HepG2 (cell line): ENCODE results near the gene TK2. TPM values are rescaled to one million over a fixed set of nuclear protein-coding genes. Genes with fewer than 3 reads are reported as not detected.

ENCODE experiments used
- ASH2L ChIP-seq: fragments of 300-600, 200-600 bp; sonication (generic); IDR thresholded peaks from 2 replicates; pipeline ENCODE4 v1.7.0; 2017; ENCODE audit warnings: low read depth, mild to moderate bottlenecking, moderate library complexity, mixed read lengths, low read length; ENCODE audit not compliant: insufficient read length
- EED ChIP-seq: sonication (generic); formaldehyde crosslinking; IDR thresholded peaks from 2 replicates; pipeline ENCODE4 v1.5.0; 2020; ENCODE audit warnings: mild to moderate bottlenecking, missing genetic modification reagents
- HHEX ChIP-seq: IDR thresholded peaks from 2 replicates; pipeline ENCODE4 v1.6.1; 2016; ENCODE audit warnings: control low read depth
- HNRNPL ChIP-seq: fragments of 200-400 bp; formaldehyde crosslinking; IDR thresholded peaks from 2 replicates; pipeline ENCODE4 v1.6.1; 2017; ENCODE audit warnings: mild to moderate bottlenecking, low read depth, low read length
- HOXA5 ChIP-seq: sonication (generic); formaldehyde crosslinking; IDR thresholded peaks from 2 replicates; pipeline ENCODE4 v1.4.0; 2020; ENCODE audit warnings: missing genetic modification reagents
- MAZ ChIP-seq, 2 experiments: sonication (generic) in 1 of 2; formaldehyde crosslinking in 1 of 2; IDR thresholded peaks; 2 replicates each; pipeline versions ENCODE4 v1.5.0 to v1.6.1; 2012 to 2020; ENCODE audit warnings: low read depth in 2 of 2, mild to moderate bottlenecking in 2 of 2, borderline replicate concordance in 1 of 2, improper control_type of control experiment in 1 of 2, low read length in 1 of 2, missing genetic modification reagents in 1 of 2, moderate library complexity in 1 of 2
- MED13 ChIP-seq: sonication (generic); formaldehyde crosslinking; IDR thresholded peaks from 2 replicates; pipeline ENCODE4 v1.5.0; 2020; ENCODE audit warnings: missing genetic modification reagents
- PHB2 ChIP-seq: fragments of 450-650 bp; IDR thresholded peaks from 2 replicates; pipeline ENCODE4 v1.6.1; 2018; ENCODE audit not compliant: partially characterized antibody
- SIN3B ChIP-seq: fragments of 150-350 bp; IDR thresholded peaks from 2 replicates; pipeline ENCODE4 v1.6.1; 2014; ENCODE audit warnings: low read length
- SOX6 ChIP-seq, 2 experiments: fragments of 450-650 bp in 1 of 2; sonication (generic) in 1 of 2; formaldehyde crosslinking in 1 of 2; IDR thresholded peaks; 2 replicates each; pipeline versions ENCODE4 v1.4.0 to v1.6.1; 2017 to 2020; ENCODE audit warnings: antibody characterized with exemption in 1 of 2, mild to moderate bottlenecking in 1 of 2, missing genetic modification reagents in 1 of 2
- TMF1 ChIP-seq: sonication (generic); formaldehyde crosslinking; IDR thresholded peaks from 2 replicates; pipeline ENCODE4 v1.8.1; 2022; ENCODE audit warnings: low read depth, missing genetic modification reagents
- ZBTB7A ChIP-seq: sonication (generic); formaldehyde crosslinking; IDR thresholded peaks from 2 replicates; pipeline ENCODE4 v1.8.0; 2022; ENCODE audit warnings: mild to moderate bottlenecking, missing genetic modification reagents
- ZNF264 ChIP-seq: sonication (generic); formaldehyde crosslinking; IDR thresholded peaks from 2 replicates; pipeline ENCODE4 v1.4.0; 2020; ENCODE audit warnings: missing genetic modification reagents
- ZNF343 ChIP-seq: sonication (generic); formaldehyde crosslinking; IDR thresholded peaks from 2 replicates; pipeline ENCODE4 v1.4.0; 2020; ENCODE audit warnings: mild to moderate bottlenecking, missing genetic modification reagents
- ZNF382 ChIP-seq: sonication (generic); formaldehyde crosslinking; IDR thresholded peaks from 2 replicates; pipeline ENCODE4 v1.5.0; 2020; ENCODE audit warnings: missing genetic modification reagents, mild to moderate bottlenecking, borderline replicate concordance
- ZNF670 ChIP-seq: sonication (generic); formaldehyde crosslinking; IDR thresholded peaks from 2 replicates; pipeline ENCODE4 v1.8.0; 2022; ENCODE audit warnings: mild to moderate bottlenecking, missing genetic modification reagents, borderline replicate concordance
- ZNF7 ChIP-seq: IDR thresholded peaks from 2 replicates; pipeline ENCODE4 v1.6.1; 2016; ENCODE audit warnings: missing biosample characterization, missing genetic modification reagents
- ZNF773 ChIP-seq: sonication (generic); formaldehyde crosslinking; IDR thresholded peaks from 2 replicates; pipeline ENCODE4 v1.4.0; 2020; ENCODE audit warnings: missing genetic modification reagents, borderline replicate concordance
- ZNF83 ChIP-seq: sonication (generic); formaldehyde crosslinking; IDR thresholded peaks from 2 replicates; pipeline ENCODE4 v1.4.0; 2020; ENCODE audit warnings: missing genetic modification reagents, mild to moderate bottlenecking, borderline replicate concordance
- ZSCAN12 ChIP-seq: sonication (generic); formaldehyde crosslinking; IDR thresholded peaks from 2 replicates; pipeline ENCODE4 v1.9.0; 2021; ENCODE audit warnings: mild to moderate bottlenecking, missing genetic modification reagents
- polyA plus RNA-seq, 8 experiments: library from polyadenylated mRNA; depleted of rRNA in 3 of 8; stranded (reverse) in 7 of 8; unstranded in 1 of 8; fragments of >200 nt; fragmentation: Illumina TruSeq in 4 of 8; extraction: Trizol in 4 of 8; gene quantifications; 2 replicates each; pipeline versions ENCODE4 v1.2.1 to v1.2.3, GENCODE V29; 2011 to 2016; ENCODE audit warnings: low read depth in 4 of 8, missing spikeins in 1 of 8, mixed read lengths in 1 of 8; ENCODE audit not compliant: insufficient read depth in 1 of 8
- total RNA-seq, 5 experiments: library from RNA; depleted of rRNA; stranded (reverse); fragments of >200 nt; fragmentation: Illumina TruSeq; extraction: Trizol; gene quantifications; 2 replicates each; pipeline ENCODE4 v1.2.3, GENCODE V29; 2016; ENCODE audit warnings: low read depth in 1 of 5
- TF ChIP-seq, protein P1 (sequence below): sonication (generic); formaldehyde crosslinking; IDR thresholded peaks from 2 replicates; pipeline ENCODE4 v1.5.0; 2020; ENCODE audit warnings: mild to moderate bottlenecking, missing genetic modification reagents
- TF ChIP-seq, protein P2 (sequence below): sonication (generic); formaldehyde crosslinking; IDR thresholded peaks from 2 replicates; pipeline ENCODE4 v1.8.0; 2022; ENCODE audit warnings: mild to moderate bottlenecking, missing genetic modification reagents, moderate library complexity
- TF ChIP-seq, protein P3 (sequence below): sonication (generic); formaldehyde crosslinking; IDR thresholded peaks from 2 replicates; pipeline ENCODE4 v1.5.0; 2020; ENCODE audit warnings: mild to moderate bottlenecking, missing genetic modification reagents, moderate library complexity
- TF ChIP-seq, protein P4 (sequence below): sonication (generic); formaldehyde crosslinking; IDR thresholded peaks from 2 replicates; pipeline ENCODE4 v1.5.0; 2020; ENCODE audit warnings: missing genetic modification reagents

The TK2 gene
- total and polyA plus RNA-seq, 2 of the 13 experiments (the other 11 are each of a cell fraction or from before 2014, with no cell fraction given), result 18.7 to 21.0 TPM

DNA sequence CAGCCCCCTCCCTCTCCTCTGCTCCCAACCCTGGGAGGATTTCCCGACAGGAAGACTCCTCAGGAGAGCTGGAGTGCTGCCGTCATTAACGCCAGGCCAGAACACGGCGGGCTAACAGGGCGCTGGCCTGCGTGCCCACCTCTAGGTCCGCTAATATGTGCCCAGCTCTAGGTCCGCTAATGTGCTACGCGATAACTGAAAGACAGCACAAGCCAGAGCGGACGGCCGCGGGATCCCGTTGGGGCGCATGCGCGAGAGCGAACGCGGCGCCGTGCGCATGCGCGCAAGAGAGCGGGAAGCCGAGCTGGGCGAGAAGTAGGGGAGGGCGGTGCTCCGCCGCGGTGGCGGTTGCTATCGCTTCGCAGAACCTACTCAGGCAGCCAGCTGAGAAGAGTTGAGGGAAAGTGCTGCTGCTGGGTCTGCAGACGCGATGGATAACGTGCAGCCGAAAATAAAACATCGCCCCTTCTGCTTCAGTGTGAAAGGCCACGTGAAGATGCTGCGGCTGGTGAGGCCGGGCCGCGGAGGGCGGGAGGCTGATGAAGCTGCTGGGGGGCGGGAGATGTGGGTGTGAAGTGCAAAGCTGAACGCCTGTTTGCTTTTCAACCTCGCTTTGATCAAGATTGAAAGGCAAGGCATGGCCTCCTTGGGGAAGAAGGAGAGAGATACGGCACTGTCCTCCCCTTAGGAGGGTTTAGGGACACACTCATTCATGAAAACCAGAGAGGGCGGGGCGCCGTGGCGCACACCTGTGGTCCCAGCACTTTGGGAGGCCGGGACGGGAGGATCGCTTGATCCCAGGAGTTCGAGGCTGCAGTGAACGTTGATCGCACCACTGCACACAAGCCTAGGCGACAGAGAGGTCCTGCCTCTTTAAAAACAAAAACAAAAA, 2.6 kb upstream of the TK2 start, which contains the start of gene CKLF (continued):
- TF ChIP-seq HOXA5 (CRISPR knock-in tag) (peak; percentile 98), ZNF264 (CRISPR knock-in tag) (peak; percentile 87), ZNF343 (peak; percentile 96), ZSCAN12 (CRISPR knock-in tag) (peak; percentile 98; the same call in 1 of the 2 replicates), ZBTB7A (CRISPR knock-in tag) (peak; percentile 98), ZNF83 (CRISPR knock-in tag) (peak; percentile 98; the same call in 1 of the 2 replicates), ZNF670 (CRISPR knock-in tag) (peak; percentile 98; the same call in 1 of the 2 replicates), ZNF382 (no peak), ZNF773 (CRISPR knock-in tag) (peak; percentile 96), PHB2 (no peak), MAZ (IDR thresholded peaks at IDR 0.05; ENCODE audit: borderline replicate concordance, low read depth, low read length) (peak; percentile 68; the same call in 1 of the 2 replicates), MAZ (CRISPR knock-in tag; IDR thresholded peaks at IDR 0.05; ENCODE audit: low read depth) (peak; percentile 100), SOX6 (IDR thresholded peaks at IDR 0.05) (no peak), SOX6 (CRISPR knock-in tag; IDR thresholded peaks at IDR 0.05) (peak; percentile 77), TMF1 (CRISPR knock-in tag) (peak; percentile 99), ZNF7 (peak; percentile 29; the same call in 1 of the 2 replicates), ASH2L (peak; percentile 74), EED (CRISPR knock-in tag) (peak; percentile 99), HNRNPL (no peak), MED13 (CRISPR knock-in tag) (peak; percentile 91), HHEX (CRISPR knock-in tag) (no peak), SIN3B (no peak)
- TF ChIP-seq, protein P1, sequence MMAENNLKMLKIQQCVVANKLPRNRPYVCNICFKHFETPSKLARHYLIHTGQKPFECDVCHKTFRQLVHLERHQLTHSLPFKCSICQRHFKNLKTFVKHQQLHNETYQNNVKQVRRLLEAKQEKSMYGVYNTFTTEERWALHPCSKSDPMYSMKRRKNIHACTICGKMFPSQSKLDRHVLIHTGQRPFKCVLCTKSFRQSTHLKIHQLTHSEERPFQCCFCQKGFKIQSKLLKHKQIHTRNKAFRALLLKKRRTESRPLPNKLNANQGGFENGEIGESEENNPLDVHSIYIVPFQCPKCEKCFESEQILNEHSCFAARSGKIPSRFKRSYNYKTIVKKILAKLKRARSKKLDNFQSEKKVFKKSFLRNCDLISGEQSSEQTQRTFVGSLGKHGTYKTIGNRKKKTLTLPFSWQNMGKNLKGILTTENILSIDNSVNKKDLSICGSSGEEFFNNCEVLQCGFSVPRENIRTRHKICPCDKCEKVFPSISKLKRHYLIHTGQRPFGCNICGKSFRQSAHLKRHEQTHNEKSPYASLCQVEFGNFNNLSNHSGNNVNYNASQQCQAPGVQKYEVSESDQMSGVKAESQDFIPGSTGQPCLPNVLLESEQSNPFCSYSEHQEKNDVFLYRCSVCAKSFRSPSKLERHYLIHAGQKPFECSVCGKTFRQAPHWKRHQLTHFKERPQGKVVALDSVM (CRISPR knock-in tag), result peak; percentile 98
- TF ChIP-seq, protein P2, sequence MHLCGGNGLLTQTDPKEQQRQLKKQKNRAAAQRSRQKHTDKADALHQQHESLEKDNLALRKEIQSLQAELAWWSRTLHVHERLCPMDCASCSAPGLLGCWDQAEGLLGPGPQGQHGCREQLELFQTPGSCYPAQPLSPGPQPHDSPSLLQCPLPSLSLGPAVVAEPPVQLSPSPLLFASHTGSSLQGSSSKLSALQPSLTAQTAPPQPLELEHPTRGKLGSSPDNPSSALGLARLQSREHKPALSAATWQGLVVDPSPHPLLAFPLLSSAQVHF (CRISPR knock-in tag), result peak; percentile 99
- TF ChIP-seq, protein P3, sequence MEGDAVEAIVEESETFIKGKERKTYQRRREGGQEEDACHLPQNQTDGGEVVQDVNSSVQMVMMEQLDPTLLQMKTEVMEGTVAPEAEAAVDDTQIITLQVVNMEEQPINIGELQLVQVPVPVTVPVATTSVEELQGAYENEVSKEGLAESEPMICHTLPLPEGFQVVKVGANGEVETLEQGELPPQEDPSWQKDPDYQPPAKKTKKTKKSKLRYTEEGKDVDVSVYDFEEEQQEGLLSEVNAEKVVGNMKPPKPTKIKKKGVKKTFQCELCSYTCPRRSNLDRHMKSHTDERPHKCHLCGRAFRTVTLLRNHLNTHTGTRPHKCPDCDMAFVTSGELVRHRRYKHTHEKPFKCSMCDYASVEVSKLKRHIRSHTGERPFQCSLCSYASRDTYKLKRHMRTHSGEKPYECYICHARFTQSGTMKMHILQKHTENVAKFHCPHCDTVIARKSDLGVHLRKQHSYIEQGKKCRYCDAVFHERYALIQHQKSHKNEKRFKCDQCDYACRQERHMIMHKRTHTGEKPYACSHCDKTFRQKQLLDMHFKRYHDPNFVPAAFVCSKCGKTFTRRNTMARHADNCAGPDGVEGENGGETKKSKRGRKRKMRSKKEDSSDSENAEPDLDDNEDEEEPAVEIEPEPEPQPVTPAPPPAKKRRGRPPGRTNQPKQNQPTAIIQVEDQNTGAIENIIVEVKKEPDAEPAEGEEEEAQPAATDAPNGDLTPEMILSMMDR, result no peak; the same call in 1 of the 2 replicates
- TF ChIP-seq, protein P4, sequence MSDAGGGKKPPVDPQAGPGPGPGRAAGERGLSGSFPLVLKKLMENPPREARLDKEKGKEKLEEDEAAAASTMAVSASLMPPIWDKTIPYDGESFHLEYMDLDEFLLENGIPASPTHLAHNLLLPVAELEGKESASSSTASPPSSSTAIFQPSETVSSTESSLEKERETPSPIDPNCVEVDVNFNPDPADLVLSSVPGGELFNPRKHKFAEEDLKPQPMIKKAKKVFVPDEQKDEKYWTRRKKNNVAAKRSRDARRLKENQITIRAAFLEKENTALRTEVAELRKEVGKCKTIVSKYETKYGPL, result peak; percentile 89
